NCI-H69 (cell line): ENCODE measurements around the gene BMPR1A.

Source experiments
- DNase-seq: peaks from one replicate; lab custom pipeline; 2025; lab: John Stamatoyannopoulos, UW

Gene BMPR1A

GRCh38 chr10:86955501-86956194 lies 199.2 kb downstream of the BMPR1A start:
- no peak for DNase-seq

DNA sequence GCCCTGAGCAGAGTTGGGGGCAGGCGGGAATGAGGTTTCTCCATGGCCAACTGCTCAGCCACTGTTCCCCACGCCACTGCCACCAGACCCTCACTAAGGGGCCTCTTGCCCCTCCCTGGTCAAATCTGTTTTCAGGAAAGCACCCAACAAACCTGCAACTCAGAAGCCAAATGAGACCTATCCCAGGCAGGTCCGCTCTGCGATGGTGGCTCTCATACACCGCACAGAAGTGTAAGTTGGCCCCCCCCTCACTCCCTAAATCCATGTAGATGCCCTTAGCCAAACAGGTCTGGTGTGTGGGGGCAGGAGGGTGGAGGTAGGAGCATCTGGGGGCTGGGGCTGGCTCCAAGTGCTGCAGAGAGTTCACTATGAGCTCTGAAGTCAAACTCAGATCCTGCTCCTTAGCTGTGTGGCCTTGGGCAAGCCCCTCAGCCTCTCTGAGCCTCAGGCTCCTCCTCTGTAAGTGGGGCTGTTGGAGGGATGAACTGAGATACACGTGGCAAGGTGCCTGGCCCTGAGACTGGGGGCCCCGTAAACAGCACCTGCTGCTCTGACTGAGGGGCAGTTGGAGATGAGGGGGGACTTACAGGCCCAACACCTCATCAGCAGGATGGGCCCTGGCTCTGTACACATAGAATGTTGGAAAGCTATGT lies 199.9 kb downstream of the BMPR1A start:
- no peak for DNase-seq

DNA sequence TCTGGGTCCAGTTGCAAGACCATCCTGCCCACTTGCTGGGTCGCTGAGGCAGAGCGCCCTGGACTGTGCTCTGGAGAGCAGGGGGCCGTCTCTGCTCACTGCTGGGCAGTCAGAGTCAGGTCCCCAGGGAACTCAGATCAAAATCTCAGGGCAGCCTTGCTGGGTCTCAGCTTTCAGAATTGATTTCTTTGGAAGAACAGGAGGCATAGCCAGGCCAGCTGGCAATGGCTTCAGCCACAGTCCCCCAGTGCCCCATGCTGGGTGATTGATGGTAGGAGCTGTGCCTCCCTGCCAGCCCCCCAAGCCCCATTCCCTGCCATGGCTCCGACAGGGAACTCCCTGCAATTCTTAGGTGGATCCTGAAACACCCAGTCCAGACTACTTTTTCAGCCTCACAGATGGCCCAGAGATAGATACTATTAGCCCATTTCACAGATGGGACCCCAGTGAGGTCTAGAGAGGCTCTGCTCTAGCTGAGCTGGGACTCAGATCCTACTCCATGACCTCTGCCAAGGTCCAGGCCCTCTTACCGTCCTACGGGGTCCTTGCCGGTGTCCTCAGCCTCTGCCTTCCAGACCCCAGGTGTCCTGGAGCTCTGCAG lies 200.5 kb downstream of the BMPR1A start:
- DNase-seq = no peak

- no peak for DNase-seq
These were observed 201.2 kb downstream of the BMPR1A start, which contains the start of gene MMRN2 for GRCh38 chr10:86957471-86958115. MMRN2 (minus strand) TSS chr10:86957615; CDS start chr10:86957541, 74 bp downstream.

DNA sequence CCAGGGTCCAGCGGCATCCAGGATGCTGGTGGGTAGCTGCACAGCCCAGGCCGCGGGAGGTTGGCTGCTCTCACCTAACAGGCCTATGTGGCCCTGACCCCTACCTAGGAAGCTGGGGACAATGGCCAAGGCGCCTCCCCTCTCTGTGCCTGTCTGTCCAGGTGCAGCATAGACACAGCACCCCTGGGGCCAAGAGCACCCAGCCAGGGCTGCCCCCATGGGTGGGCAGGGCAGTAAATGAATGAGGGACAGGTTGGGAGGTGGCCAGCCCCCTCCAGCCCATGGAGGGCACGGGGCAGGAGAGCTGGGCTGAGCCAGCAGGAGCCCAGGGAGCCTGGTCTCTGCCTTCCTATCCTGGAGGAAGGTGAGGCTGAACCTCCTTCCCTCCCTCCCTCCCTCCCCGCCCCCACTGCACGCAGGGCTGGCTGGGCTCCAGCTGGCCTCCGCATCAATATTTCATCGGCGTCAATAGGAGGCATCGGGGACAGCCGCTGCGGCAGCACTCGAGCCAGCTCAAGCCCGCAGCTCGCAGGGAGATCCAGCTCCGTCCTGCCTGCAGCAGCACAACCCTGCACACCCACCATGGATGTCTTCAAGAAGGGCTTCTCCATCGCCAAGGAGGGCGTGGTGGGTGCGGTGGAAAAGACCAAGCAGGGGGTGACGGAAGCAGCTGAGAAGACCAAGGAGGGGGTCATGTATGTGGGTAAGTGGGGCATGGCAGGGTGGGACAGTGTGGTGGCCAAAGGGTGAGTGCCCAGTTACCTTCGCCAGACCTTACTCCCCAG lies 201.9 kb downstream of the BMPR1A start, which contains the start of gene SNCG:
Gene SNCG (plus strand): TSS at position 484 of the 785 bp plus-strand sequence. CDS start 99 bp downstream, at position 583.
- DNase-seq = peak; percentile 68

DNA sequence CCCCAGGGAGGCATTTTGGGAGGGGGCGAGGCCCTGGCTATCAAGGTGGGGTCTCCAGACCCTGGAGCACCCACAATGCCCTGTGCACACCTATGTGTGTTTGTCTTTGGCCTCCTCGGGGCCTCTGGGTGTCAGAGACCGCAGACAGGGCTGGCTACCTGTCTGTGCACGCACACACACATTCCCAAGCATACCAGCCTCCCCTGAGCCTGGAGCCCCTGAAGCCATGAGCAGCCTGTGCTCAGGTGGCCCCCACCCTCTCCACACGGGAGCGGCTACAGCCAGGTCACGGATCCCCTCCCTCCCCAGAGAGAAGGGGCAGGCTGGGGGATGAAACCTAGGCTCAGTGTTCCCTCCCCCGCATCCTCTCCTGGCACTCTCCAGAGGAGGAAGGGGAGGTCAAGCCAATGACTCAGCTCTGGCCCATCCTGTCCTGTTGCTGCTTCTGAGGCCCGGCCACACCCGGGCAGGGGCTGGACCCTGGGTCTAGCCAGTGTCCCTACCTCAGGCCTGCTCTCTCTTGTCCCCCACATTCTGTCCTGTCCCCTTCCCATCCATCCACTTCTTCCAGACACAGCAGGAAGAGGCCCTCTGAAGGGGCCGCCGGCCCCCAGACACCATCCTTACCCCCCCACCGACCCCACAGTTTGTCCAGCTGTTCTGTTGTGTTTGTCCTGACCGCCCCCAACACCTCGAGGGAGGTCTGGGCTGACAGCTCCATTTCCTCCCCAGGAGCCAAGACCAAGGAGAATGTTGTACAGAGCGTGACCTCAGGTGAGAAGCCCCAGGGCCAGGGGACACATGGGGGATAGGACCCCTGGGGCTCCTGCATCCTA lies 202.7 kb downstream of the BMPR1A start:
- DNase-seq = peak; percentile 21

GRCh38 chr10:86959737-86960002 lies 203.3 kb downstream of the BMPR1A start:
- no peak for DNase-seq

- DNase-seq = peak; percentile 55
These were observed 203.8 kb downstream of the BMPR1A start for GRCh38 chr10:86960003-86960862.

DNA sequence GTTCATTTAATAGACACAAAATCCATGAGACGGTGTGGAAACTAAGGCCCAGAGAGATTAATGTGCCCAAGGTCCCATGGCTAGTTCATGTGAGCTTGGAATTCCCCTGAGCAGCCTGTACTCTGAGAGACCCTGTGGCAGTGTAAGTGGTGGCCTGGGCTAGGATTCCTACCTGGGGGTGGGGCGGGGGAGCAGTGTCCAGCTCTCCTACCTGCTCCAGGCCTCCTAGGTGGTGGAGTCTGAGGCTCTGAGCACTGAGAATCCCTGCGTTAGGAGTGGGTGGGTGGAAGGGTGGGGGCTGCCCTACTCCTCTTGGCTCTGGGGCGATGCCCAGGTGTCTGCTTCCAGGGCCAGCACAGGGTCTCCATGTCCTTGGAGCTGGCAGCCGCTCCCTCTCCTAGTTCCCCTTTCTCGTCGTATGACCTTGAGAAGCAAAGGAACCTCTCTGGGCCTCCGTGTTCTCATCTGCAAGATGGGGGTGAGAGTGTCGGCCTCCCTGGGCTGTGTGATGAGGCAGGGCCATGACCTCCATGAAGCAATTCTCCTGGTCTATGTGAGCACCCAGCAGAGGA lies 204.5 kb downstream of the BMPR1A start:
- no peak for DNase-seq

GRCh38 chr10:86961481-86962091 lies 205.2 kb downstream of the BMPR1A start:
- no peak for DNase-seq

- DNase-seq = no peak
These were observed 205.9 kb downstream of the BMPR1A start for GRCh38 chr10:86962136-86962980.

- no peak for DNase-seq
These were observed 206.5 kb downstream of the BMPR1A start for GRCh38 chr10:86962981-86963310.

GRCh38 chr10:86963341-86963919 lies 207.0 kb downstream of the BMPR1A start:
- DNase-seq = no peak

DNA sequence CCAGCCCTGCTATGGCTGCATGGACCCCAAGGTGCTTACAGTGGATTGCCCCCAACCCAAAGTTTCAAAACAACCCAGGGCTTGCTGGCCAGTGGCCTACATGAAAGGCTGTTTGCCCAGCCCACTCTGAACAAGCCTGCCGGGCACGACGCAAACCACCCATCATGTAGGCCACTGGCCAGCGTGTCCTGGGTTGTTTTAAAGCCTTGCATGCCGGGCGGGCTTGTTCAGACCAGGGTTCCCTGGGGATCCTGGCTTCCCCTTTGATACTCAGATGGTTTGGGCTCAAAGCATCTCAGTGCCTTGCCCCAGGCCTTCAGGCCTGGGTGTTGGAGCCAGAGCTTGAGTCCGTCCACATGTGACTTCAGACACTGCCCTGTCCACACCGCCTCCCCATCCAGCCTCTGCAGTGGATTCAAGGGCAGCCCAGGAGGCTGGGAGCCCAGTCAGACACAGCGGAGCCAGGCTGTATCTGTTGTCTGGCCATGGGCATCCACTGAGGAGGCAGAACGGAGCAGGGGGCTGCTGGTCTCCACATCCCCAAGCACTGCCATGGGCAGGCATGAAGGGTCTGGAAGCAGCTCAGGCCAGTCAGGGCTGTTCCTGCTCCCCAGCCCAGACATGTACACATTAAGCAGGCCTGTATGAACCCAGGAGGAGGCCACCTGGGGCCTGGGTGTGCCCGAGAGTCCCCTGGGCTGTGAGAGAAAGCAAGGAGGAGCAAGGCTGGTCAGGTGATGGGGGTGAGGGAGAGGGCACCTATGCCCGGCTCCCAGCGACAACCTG lies 207.8 kb downstream of the BMPR1A start:
- DNase-seq = peak; percentile 29

GRCh38 chr10:86964847-86965190 lies 208.4 kb downstream of the BMPR1A start:
- no peak for DNase-seq

DNA sequence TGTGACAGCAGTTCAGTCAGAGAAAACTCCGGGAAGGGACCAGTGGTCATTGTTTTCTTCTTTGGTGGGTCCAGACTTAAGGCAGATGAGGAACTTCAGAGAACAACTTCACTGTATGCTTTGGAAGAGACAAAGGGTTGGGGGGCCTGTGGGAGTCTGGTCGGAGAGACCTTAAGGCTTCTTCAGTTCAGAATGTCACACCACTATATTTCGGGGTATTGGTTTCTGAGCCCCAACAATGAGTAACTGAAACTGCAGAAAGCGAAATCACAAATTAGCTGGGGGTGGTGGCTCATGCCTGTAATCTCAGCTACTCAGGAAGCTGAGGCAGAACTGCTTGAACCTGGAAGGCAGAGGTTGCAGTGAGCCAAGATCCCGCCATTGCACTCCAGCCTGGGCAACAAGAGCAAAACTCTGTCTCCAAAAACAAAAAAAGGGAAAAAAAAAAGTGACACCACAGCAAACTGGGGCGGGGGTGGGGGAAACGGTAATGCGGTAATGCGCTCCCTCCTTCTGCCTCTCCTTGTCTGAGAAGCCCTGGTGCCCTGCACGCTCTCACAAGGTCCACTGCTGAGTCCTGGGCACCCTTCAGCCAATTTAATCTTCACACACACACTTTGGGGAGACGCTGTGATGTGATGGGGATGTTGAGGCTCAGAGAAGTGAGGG lies 209.7 kb downstream of the BMPR1A start:
- no peak for DNase-seq

GRCh38 chr10:86967481-86967941 lies 211.1 kb downstream of the BMPR1A start:
- no peak for DNase-seq
